ENCODE results near the gene TCHP.

- TF ChIP-seq PATZ1 (CRISPR knock-in tag; IDR thresholded peaks at IDR 0.05; ENCODE audit: borderline replicate concordance) (no peak), ZFP30 (CRISPR knock-in tag; IDR thresholded peaks at IDR 0.05) (no peak), ARNTL (CRISPR knock-in tag; IDR thresholded peaks at IDR 0.05; ENCODE audit: borderline replicate concordance, low read depth) (no peak), TSHZ2 (CRISPR knock-in tag; IDR thresholded peaks at IDR 0.05) (no peak), CSRNP3 (CRISPR knock-in tag; IDR thresholded peaks at IDR 0.05) (no peak), ZNF565 (CRISPR knock-in tag; conservative IDR thresholded peaks at IDR 0.05; ENCODE audit: low read depth) (no peak), ZFP3 (CRISPR knock-in tag; IDR thresholded peaks at IDR 0.05) (no peak), ISL1 (CRISPR knock-in tag; IDR thresholded peaks at IDR 0.05) (no peak)
These were observed 10.9 kb downstream of the TCHP start for GRCh38 chr12:109910969-109911348.

All from SK-N-SH treated with all-trans-retinoic acid at 6 μM for 48 hours (cell line).